Neuronal stem cell (in vitro differentiated cells): ENCODE data around the gene CREB3L2.
"Not testable (repeated sequence)": the region's sequence is repeated elsewhere in the genome, so short reads cannot be mapped to it uniquely, and the experiment has no call there.

ENCODE experiments used
- DNase-seq: peaks from one replicate; pipeline ENCODE4 v3.0.0-alpha.2; 2013; ENCODE audit warnings: low spot score
- H2AFZ ChIP-seq: one replicate; pipeline ENCODE4 v1.6.1; 2013; ENCODE audit warnings: mild to moderate bottlenecking, low read length, inconsistent platforms
- H2AK5ac ChIP-seq: 2 replicates; pipeline ENCODE4 v1.6.1; 2013; ENCODE audit warnings: low read depth, mild to moderate bottlenecking, inconsistent platforms, low read length, moderate library complexity, mixed read lengths
- H2BK120ac ChIP-seq: 2 replicates; pipeline ENCODE4 v1.6.1; 2013; ENCODE audit warnings: low read depth, mild to moderate bottlenecking, inconsistent platforms, low read length, moderate library complexity, mixed read lengths
- H2BK12ac ChIP-seq: one replicate; pipeline ENCODE4 v1.6.1; 2013; ENCODE audit warnings: low read length, inconsistent platforms
- H2BK15ac ChIP-seq: 2 replicates; pipeline ENCODE4 v1.6.1; 2013; ENCODE audit warnings: mild to moderate bottlenecking, low read length, inconsistent platforms, mixed read lengths
- H2BK5ac ChIP-seq: one replicate; pipeline ENCODE4 v1.6.1; 2013; ENCODE audit warnings: inconsistent platforms, mild to moderate bottlenecking, low read length, moderate library complexity
- H3K14ac ChIP-seq: one replicate; pipeline ENCODE4 v1.6.1; 2013; ENCODE audit warnings: low read length, inconsistent platforms
- H3K18ac ChIP-seq: 2 replicates; pipeline ENCODE4 v1.6.1; 2013; ENCODE audit warnings: low read length, inconsistent platforms
- H3K23ac ChIP-seq: 2 replicates; pipeline ENCODE4 v1.6.1; 2013; ENCODE audit warnings: low read depth, mild to moderate bottlenecking, mixed read lengths, low read length, inconsistent platforms; ENCODE audit not compliant: poor library complexity
- H3K27ac ChIP-seq: replicated peaks from 3 replicates; pipeline ENCODE4 v1.5.1; 2013; ENCODE audit warnings: low read length, inconsistent platforms
- H3K27me3 ChIP-seq, 3 experiments: 2 replicates each; pipeline ENCODE4 v1.6.1; 2013; ENCODE audit warnings: low read length in 3 of 3, mild to moderate bottlenecking in 2 of 3, inconsistent platforms in 1 of 3, low read depth in 1 of 3, mixed read lengths in 1 of 3, moderate library complexity in 1 of 3; ENCODE audit not compliant: control insufficient read depth in 3 of 3, insufficient read depth in 3 of 3
- H3K36me3 ChIP-seq, 2 donors: replicated peaks in 1 of 2; 2 replicates each; pipeline ENCODE4 v1.6.1; 2013; ENCODE audit warnings: low read length in 2 of 2; ENCODE audit not compliant: control insufficient read depth in 2 of 2, insufficient read depth in 2 of 2
- H3K4ac ChIP-seq: 2 replicates; pipeline ENCODE4 v1.6.1; 2013; ENCODE audit warnings: inconsistent platforms, mild to moderate bottlenecking, low read length, moderate library complexity
- H3K4me1 ChIP-seq, 2 donors: 1 replicate in 1 of 2; 2 replicates in 1 of 2; pipeline ENCODE4 v1.6.1; 2013; ENCODE audit warnings: low read length in 2 of 2, low read depth in 1 of 2; ENCODE audit not compliant: control insufficient read depth in 2 of 2, insufficient read depth in 1 of 2
- H3K4me2 ChIP-seq: one replicate; pipeline ENCODE4 v1.6.1; 2013; ENCODE audit warnings: mild to moderate bottlenecking, low read length, inconsistent platforms; ENCODE audit not compliant: insufficient read depth, poor library complexity, severe bottlenecking
- H3K4me3 ChIP-seq, 2 donors: 2 replicates each; pipeline ENCODE4 v1.5.1; 2013; ENCODE audit warnings: low read length in 2 of 2, mild to moderate bottlenecking in 2 of 2, inconsistent platforms in 1 of 2, moderate library complexity in 1 of 2
- H3K79me1 ChIP-seq: one replicate; pipeline ENCODE4 v1.6.1; 2013; ENCODE audit warnings: low read depth, mild to moderate bottlenecking, inconsistent platforms, low read length, moderate library complexity
- H3K9ac ChIP-seq: one replicate; pipeline ENCODE4 v1.6.1; 2013; ENCODE audit warnings: mild to moderate bottlenecking, low read depth, low read length, inconsistent platforms; ENCODE audit not compliant: poor library complexity
- H3K9me3 ChIP-seq, 2 donors: replicated peaks in 1 of 2; 2 replicates each; pipeline versions ENCODE3 to v1.6.1; 2013; ENCODE audit warnings: low read length in 2 of 2, mild to moderate bottlenecking in 2 of 2, inconsistent platforms in 1 of 2, low read depth in 1 of 2, mixed read lengths in 1 of 2, moderate library complexity in 1 of 2; ENCODE audit not compliant: control insufficient read depth in 2 of 2, insufficient read depth in 1 of 2
- H4K8ac ChIP-seq: one replicate; pipeline ENCODE4 v1.6.1; 2013; ENCODE audit warnings: low read depth, mild to moderate bottlenecking, inconsistent platforms, low read length, moderate library complexity
- H4K91ac ChIP-seq: one replicate; pipeline ENCODE4 v1.6.1; 2013; ENCODE audit warnings: low read length, low read depth, mild to moderate bottlenecking, inconsistent platforms; ENCODE audit not compliant: poor library complexity
- WGBS, 2 donors: extraction: QIAGEN DNeasy Blood & Tissue Kit; methylation state at CpG; one replicate each; pipeline ENCODE4 v1.1.7; 2013; ENCODE audit warnings: missing lambda C conversion rate in 2 of 2, mixed read lengths in 1 of 2; ENCODE audit not compliant: insufficient read length in 2 of 2, insufficient replicate concordance in 1 of 2; ENCODE audit errors: extremely low coverage in 2 of 2; 5-methylcytosine and 5-hydroxymethylcytosine counted together

Gene CREB3L2

DNA sequence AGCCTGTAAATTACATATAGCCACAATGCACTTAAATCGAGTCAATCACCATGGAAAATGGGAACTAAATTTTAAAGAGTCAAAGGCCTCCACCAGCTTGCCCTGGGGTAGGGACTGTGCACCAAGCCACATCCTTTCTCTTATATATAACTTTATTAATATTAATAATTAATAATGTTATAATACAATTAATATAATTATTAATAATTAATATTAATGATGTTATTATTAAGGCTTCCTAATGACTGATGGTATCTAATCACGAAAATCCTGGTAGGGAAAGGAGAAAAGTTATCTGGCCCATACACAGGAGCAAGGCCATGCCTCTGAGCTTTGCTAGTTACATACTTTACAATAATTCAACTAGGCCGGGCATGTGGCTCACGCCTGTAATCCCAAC, 87.9 kb downstream of the CREB3L2 start:
- H3K4me1 ChIP-seq, result no peaks in the 10 kb centered on the region
- H3K79me1 ChIP-seq, result no peaks in the 10 kb centered on the region
- H2BK120ac ChIP-seq, result no peak overlapping the region
- H3K9me3 ChIP-seq, result peaks cover 0 to 3% of the 10 kb centered on the region in 2 donors
- H2AK5ac ChIP-seq, result no peak overlapping the region
- no peak overlapping the region for H3K14ac ChIP-seq
- no peak overlapping the region for H2AFZ ChIP-seq
- H3K9ac ChIP-seq, result no peak overlapping the region
- H3K4ac ChIP-seq, result no peak overlapping the region
- H2BK5ac ChIP-seq, result no peak overlapping the region
- WGBS, 2 donors, result no CpG with 5 or more reads among the region's 4 CpGs
- H3K23ac ChIP-seq, result no peak overlapping the region
- H4K91ac ChIP-seq, result no peak overlapping the region
- no peak overlapping the region for H3K4me2 ChIP-seq
- H3K27ac ChIP-seq, result no peak overlapping the region
- H3K36me3 ChIP-seq, result peaks cover 17 to 74% of the 10 kb centered on the region in 2 donors
- H3K18ac ChIP-seq, result no peak overlapping the region
- H3K4me3 ChIP-seq, result no peak overlapping the region
- H3K27me3 ChIP-seq, result no peaks in the 10 kb centered on the region
- DNase-seq, result no peak
- H4K8ac ChIP-seq, result no peak overlapping the region
- no peak overlapping the region for H2BK15ac ChIP-seq
- H2BK12ac ChIP-seq, result no peak overlapping the region

DNA sequence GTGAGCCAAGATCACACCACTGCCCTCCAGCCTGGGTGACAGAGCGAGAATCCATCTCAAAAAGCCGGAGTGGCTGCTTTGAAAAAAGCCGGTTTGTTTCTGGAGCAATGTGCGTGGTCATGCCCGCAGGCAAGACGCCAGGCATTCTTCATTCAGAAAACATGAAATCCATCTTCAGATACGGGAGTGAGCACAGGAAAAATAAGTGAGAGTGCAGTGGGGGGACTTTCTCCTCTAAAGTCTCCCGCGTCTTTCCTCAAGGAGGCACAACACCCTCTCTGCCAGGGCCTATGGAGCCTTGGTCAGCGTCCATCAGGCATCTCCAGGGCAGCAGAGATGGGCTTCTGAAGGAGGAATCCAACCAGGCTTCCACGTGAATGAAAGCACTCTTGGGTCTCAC, 92.8 kb downstream of the CREB3L2 start:
- H2BK120ac ChIP-seq, result no peak overlapping the region
- no peak overlapping the region for H4K91ac ChIP-seq

DNA sequence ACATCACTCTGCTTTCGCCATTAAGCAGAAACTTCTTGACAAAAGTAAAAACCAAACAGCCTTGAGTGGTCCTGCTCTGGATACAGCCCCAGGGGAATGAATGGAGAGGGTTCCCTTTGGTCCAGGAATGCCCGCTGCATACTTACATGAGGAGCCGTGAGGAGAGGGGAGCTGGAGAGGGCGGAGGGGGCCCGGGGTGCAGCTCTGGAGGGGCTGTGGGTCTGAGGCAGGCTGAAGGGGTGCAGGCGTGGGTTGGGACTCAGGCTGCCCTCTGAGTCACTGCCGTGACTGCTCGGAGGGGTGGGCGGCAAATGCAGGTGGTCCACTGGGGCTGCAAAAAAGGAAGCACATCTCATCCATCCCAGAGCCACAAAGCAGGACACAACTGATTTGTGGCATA, 93.8 kb downstream of the CREB3L2 start:
- no peak overlapping the region for H2BK15ac ChIP-seq
- no peak overlapping the region for H2BK5ac ChIP-seq
- H3K27ac ChIP-seq, result no peak overlapping the region
- H4K91ac ChIP-seq, result no peak overlapping the region
- H3K14ac ChIP-seq, result no peak overlapping the region
- H3K36me3 ChIP-seq, result peaks cover 27 to 90% of the 10 kb centered on the region in 2 donors
- no peak overlapping the region for H3K23ac ChIP-seq
- no peak overlapping the region for H4K8ac ChIP-seq
- no peak overlapping the region for H2BK12ac ChIP-seq
- H3K18ac ChIP-seq, result no peak overlapping the region
- H2BK120ac ChIP-seq, result no peak overlapping the region
- no peaks in the 10 kb centered on the region for H3K27me3 ChIP-seq
- H3K79me1 ChIP-seq, result no peaks in the 10 kb centered on the region
- H3K4me3 ChIP-seq, result no peak overlapping the region
- no peak overlapping the region for H3K4me2 ChIP-seq
- H2AK5ac ChIP-seq, result no peak overlapping the region
- no CpG with 5 or more reads among the region's 9 CpGs for WGBS, 2 donors
- no peak overlapping the region for H3K9ac ChIP-seq
- H3K4me1 ChIP-seq, result no peaks in the 10 kb centered on the region
- peaks cover 5 to 9% of the 10 kb centered on the region in 2 donors for H3K9me3 ChIP-seq
- no peak overlapping the region for H3K4ac ChIP-seq
- no peak overlapping the region for H2AFZ ChIP-seq
- DNase-seq, result no peak

More for the DNA sequence above, 92.8 kb downstream of the CREB3L2 start:
- Histone ChIP-seq H3K9me3 (peaks cover 5 to 9% of the 10 kb centered on the region in 2 donors), H3K36me3 (peaks cover 29 to 89% of the 10 kb centered on the region in 2 donors), H3K14ac (no peak overlapping the region), H3K4me2 (no peak overlapping the region), H3K4me3 (no peak overlapping the region), H3K4me1 (no peaks in the 10 kb centered on the region), H3K18ac (no peak overlapping the region), H2BK15ac (no peak overlapping the region), H2AFZ (no peak overlapping the region), H4K8ac (no peak overlapping the region), H2BK5ac (no peak overlapping the region), H3K23ac (no peak overlapping the region), H2BK12ac (no peak overlapping the region), H3K27ac (no peak overlapping the region), H2AK5ac (no peak overlapping the region), H3K4ac (no peak overlapping the region), H3K27me3 (no peaks in the 10 kb centered on the region), H3K79me1 (no peaks in the 10 kb centered on the region), H3K9ac (no peak overlapping the region)
- DNase-seq, result no peak
- WGBS, 2 donors, result no CpG with 5 or more reads among the region's 11 CpGs

DNA sequence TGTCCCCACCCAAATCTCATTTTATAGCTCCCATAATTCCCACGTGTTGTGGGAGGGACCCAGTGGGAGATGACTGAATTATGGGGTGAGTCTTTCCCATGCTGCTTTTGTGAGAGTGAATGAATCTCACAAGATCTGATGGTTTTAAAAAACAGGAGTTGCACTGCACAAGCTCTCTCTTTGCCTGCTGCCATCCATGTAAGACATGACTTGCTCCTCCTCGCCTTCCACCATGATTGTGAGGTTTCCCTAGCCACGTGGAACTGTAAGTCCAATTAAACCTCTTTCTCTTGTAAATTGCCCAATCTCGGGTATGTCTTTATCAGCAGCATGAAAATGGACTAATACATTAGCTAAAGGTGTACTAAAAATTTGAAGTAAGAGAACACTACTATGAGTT, 95.2 kb downstream of the CREB3L2 start:
- H4K91ac ChIP-seq, H2AFZ ChIP-seq, H3K4me3 ChIP-seq, H3K27me3 ChIP-seq, H3K18ac ChIP-seq, H3K4me2 ChIP-seq, H2BK120ac ChIP-seq, H4K8ac ChIP-seq, H3K9ac ChIP-seq, H2BK15ac ChIP-seq, H3K4me1 ChIP-seq, H3K23ac ChIP-seq, DNase-seq, H3K14ac ChIP-seq, H2BK5ac ChIP-seq, H2BK12ac ChIP-seq, H3K9me3 ChIP-seq, H3K27ac ChIP-seq, H2AK5ac ChIP-seq, H3K4ac ChIP-seq, H3K79me1 ChIP-seq: not testable (repeated sequence)
- WGBS, 2 donors, result no CpG with 5 or more reads among the region's 4 CpGs
- peaks cover 26 to 82% of the 10 kb centered on the region in 2 donors for H3K36me3 ChIP-seq
